GM12878 (cell line): Measurements from ENCODE around the gene YEATS2. TPM values are rescaled to one million over a fixed set of nuclear protein-coding genes. Genes with fewer than 3 reads are reported as not detected.

Experiments
- ATAC-seq: fragments of 200-7000 bp; cut with Tn5 transposase; 3 replicates; pipeline ENCODE4 v1.9.1; 2020; ENCODE audit warnings: mild to moderate bottlenecking, moderate library complexity
- BruUV-seq: library from RNA; stranded (reverse); fragments of 400-500 nt; replicated peaks from 2 replicates; lab custom pipeline; 2021; lab: Mats Ljungman, UMichigan
- CTCF ChIA-PET: fragments of 300-600 bp; sonication (Branson Sonifier 250); formaldehyde crosslinking; extraction: SDS; loops from one replicate; lab custom pipeline; 2021; ENCODE audit warnings: inconsistent platforms; lab: Yijun Ruan, JAX
- POLR2A ChIA-PET: fragments of 350-600 bp; formaldehyde crosslinking; extraction: SDS; loops from one replicate; lab custom pipeline; 2021; ENCODE audit warnings: inconsistent platforms; lab: Charles Lee
- RAD21 ChIA-PET: fragments of 300-600 bp; sonication (Branson Sonifier 250); formaldehyde crosslinking; loops from one replicate; lab custom pipeline; 2023; ENCODE audit warnings: antibody characterized with exemption; ENCODE audit not compliant: unreplicated experiment; lab: Charles Lee
- SMC1A ChIA-PET: fragments of 300-600 bp; sonication (Branson Sonifier 250); formaldehyde crosslinking; loops from one replicate; lab custom pipeline; 2023; ENCODE audit not compliant: unreplicated experiment, uncharacterized antibody; lab: Charles Lee
- DNase-seq: peaks from one replicate; pipeline ENCODE4 v3.0.0-alpha.2; 2011; ENCODE audit warnings: low read depth, low spot score
- FAIRE-seq: peaks from 3 replicates; lab custom pipeline; 2011; peaks lifted over from hg19 to GRCh38; lab: Jason Lieb, UNC
- H2AFZ ChIP-seq: 2 replicates; pipeline ENCODE4 v1.6.0; 2011; ENCODE audit warnings: low read depth, low read length, control low read depth; ENCODE audit not compliant: control insufficient read depth
- H3K27ac ChIP-seq: 2 replicates; pipeline ENCODE4 v1.5.1; 2011; ENCODE audit warnings: control low read depth; ENCODE audit not compliant: control insufficient read depth, insufficient read depth
- H3K27me3 ChIP-seq, 2 experiments: replicated peaks in 1 of 2; 2 replicates each; pipeline versions ENCODE4 v1.6.0 to v1.6.1; 2011; ENCODE audit warnings: low read length in 1 of 2; ENCODE audit not compliant: control insufficient read depth in 2 of 2, insufficient read depth in 2 of 2
- H3K36me3 ChIP-seq, 2 experiments: 2 replicates each; pipeline ENCODE4 v1.5.1; 2011; ENCODE audit warnings: low read length in 1 of 2; ENCODE audit not compliant: control insufficient read depth in 2 of 2, insufficient read depth in 2 of 2
- H3K4me1 ChIP-seq: 2 replicates; pipeline ENCODE4 v1.6.1; 2011; ENCODE audit warnings: mild to moderate bottlenecking, low read length, moderate library complexity, mixed read lengths; ENCODE audit not compliant: control insufficient read depth, insufficient read depth
- H3K4me2 ChIP-seq: 2 replicates; pipeline ENCODE4 v1.6.0; 2011; ENCODE audit warnings: control low read depth; ENCODE audit not compliant: control insufficient read depth, insufficient read depth
- H3K4me3 ChIP-seq: fragments of 200-600 bp; sonication (generic); 2 replicates; pipeline ENCODE4 v1.5.1; 2016
- H3K79me2 ChIP-seq: 2 replicates; pipeline ENCODE4 v1.6.0; 2011; ENCODE audit warnings: low read length; ENCODE audit not compliant: control insufficient read depth, insufficient read depth
- H3K9ac ChIP-seq: 2 replicates; pipeline ENCODE4 v1.8.0; 2011; ENCODE audit warnings: low read length, control low read depth, mixed read lengths; ENCODE audit not compliant: control insufficient read depth, insufficient read depth
- H3K9me3 ChIP-seq: replicated peaks from 3 replicates; pipeline ENCODE4 v1.5.1; 2011; ENCODE audit warnings: mild to moderate bottlenecking, low read length; ENCODE audit not compliant: control insufficient read depth, insufficient read depth
- H4K20me1 ChIP-seq: 2 replicates; pipeline ENCODE4 v1.6.0; 2011; ENCODE audit not compliant: control insufficient read depth, insufficient read depth
- BRCA1 ChIP-seq: IDR thresholded peaks from 2 replicates; pipeline ENCODE4 v1.6.1; 2011; ENCODE audit warnings: low read depth, low read length, improper control_type of control experiment
- CHD4 ChIP-seq: fragments of 200-600 bp; sonication (generic); IDR thresholded peaks from 2 replicates; pipeline ENCODE4 v1.6.1; 2016; ENCODE audit warnings: mild to moderate bottlenecking
- MEF2A ChIP-seq: IDR thresholded peaks from 2 replicates; pipeline ENCODE4 v1.6.1; 2011; ENCODE audit warnings: low read depth, mild to moderate bottlenecking, low read length, moderate library complexity; ENCODE audit not compliant: insufficient read depth
- NBN ChIP-seq: fragments of 450-650 bp; IDR thresholded peaks from 2 replicates; pipeline ENCODE4 v1.6.1; 2016
- NFXL1 ChIP-seq: fragments of 450-650 bp; IDR thresholded peaks from 2 replicates; pipeline ENCODE4 v1.6.1; 2017; ENCODE audit warnings: antibody characterized with exemption, mild to moderate bottlenecking, borderline replicate concordance
- NFYA ChIP-seq: IDR thresholded peaks from 2 replicates; pipeline ENCODE4 v1.6.1; 2011; ENCODE audit warnings: low read depth, mild to moderate bottlenecking, low read length, improper control_type of control experiment, borderline replicate concordance
- RB1 ChIP-seq: fragments of 450-650 bp; formaldehyde crosslinking; IDR thresholded peaks from 2 replicates; pipeline ENCODE4 v1.6.1; 2017; ENCODE audit warnings: mild to moderate bottlenecking, borderline replicate concordance
- RUNX3 ChIP-seq: IDR thresholded peaks from 2 replicates; pipeline ENCODE4 v1.6.1; 2012; ENCODE audit warnings: low read length, inconsistent platforms
- YY1 ChIP-seq: IDR thresholded peaks from 2 replicates; pipeline ENCODE4 v1.6.1; 2011; ENCODE audit warnings: low read depth, mild to moderate bottlenecking, low read length
- ZSCAN29 ChIP-seq: fragments of 450-650 bp; IDR thresholded peaks from 2 replicates; pipeline ENCODE4 v1.6.1; 2017; ENCODE audit warnings: mild to moderate bottlenecking, moderate library complexity
- whole genome bisulfite sequencing: methylation state at CpG from one replicate; pipeline ENCODE4 v1.1.6; 2016; ENCODE audit warnings: low lambda C conversion rate; ENCODE audit not compliant: insufficient replicate concordance, insufficient coverage; ENCODE audit errors: missing lambda C conversion rate; 5-methylcytosine and 5-hydroxymethylcytosine counted together
- in situ Hi-C: fragments of 300-500 bp; cut with MboI; formaldehyde crosslinking; loops from 9 replicates; pipeline ENCODE4 v1.14.3; 2018; ENCODE audit warnings: mixed read lengths
- intact Hi-C: fragments of 100-400 bp; cut with micrococcal nuclease; formaldehyde crosslinking; loops from one replicate; pipeline ENCODE4 v1.14.2; 2022; ENCODE audit not compliant: unreplicated experiment
- polyA plus RNA-seq, 11 experiments: library from polyadenylated mRNA; depleted of rRNA in 4 of 11; unstranded in 6 of 11; stranded (reverse) in 5 of 11; fragments of >200 nt; fragmentation: Nextera tagmentation in 4 of 11; fragmentation: Illumina TruSeq in 1 of 11; extraction: Ambion mirVana in 4 of 11; extraction: Trizol in 1 of 11; gene quantifications; 1 replicate in 1 of 11; 2 replicates in 10 of 11; pipeline versions ENCODE4 v1.2.1 to v1.2.3, GENCODE V29; 2011 to 2016; ENCODE audit warnings: inconsistent platforms in 2 of 11, missing spikeins in 2 of 11, low read depth in 1 of 11
- total RNA-seq, 4 experiments: library from RNA; depleted of rRNA in 3 of 4; stranded (reverse); fragments of >200 nt in 3 of 4; fragmentation: Illumina TruSeq in 1 of 4; extraction: Trizol in 1 of 4; gene quantifications; 2 replicates each; pipeline versions ENCODE4 v1.2.1 to v1.2.3, GENCODE V29; 2013 to 2021

YEATS2 gene
- total and polyA plus RNA-seq, 10 of the 15 experiments (the other 5 are each of a cell fraction or from before 2014, with no cell fraction given), result 1.9 to 65.3 (median 25.8) TPM

GRCh38 chr3:183710231-183710630 lies 12.6 kb downstream of the YEATS2 start:
- RAD21 ChIA-PET, result interaction anchor here (0.5 to 1.5 kb wide), 4 partner anchors 11 to 191 kb away, joined by 3 to 4 read pairs (median 3); no protein-coding TSS in a partner anchor
- no peak overlapping the region for H2AFZ ChIP-seq
- H4K20me1 ChIP-seq, result no peaks in the 10 kb centered on the region; the same call in 1 of the 2 replicates
- CTCF ChIA-PET, result interaction anchor here (0.7 to 0.9 kb wide), 3 partner anchors 13 to 158 kb away, joined by 3 read pairs; partner anchors contain the start of gene YEATS2
- no peak for ATAC-seq
- H3K9me3 ChIP-seq, result no peaks in the 10 kb centered on the region; the same call in 2 of the 3 replicates
- H3K36me3 ChIP-seq, result no peaks in the 10 kb centered on the region
- no peak overlapping the region for H3K4me3 ChIP-seq
- H3K27ac ChIP-seq, result no peak overlapping the region
- no peaks in the 10 kb centered on the region for H3K4me1 ChIP-seq
- DNase-seq, result no peak
- FAIRE-seq, result no peak
- SMC1A ChIA-PET, result interaction anchor here (0.7 to 1.5 kb wide), 3 partner anchors 16 to 73 kb away, joined by 3 to 4 read pairs (median 3); no protein-coding TSS in a partner anchor
- peaks cover 57% of the 10 kb centered on the region for H3K79me2 ChIP-seq
- in situ Hi-C loops, result no loop called here
- H3K27me3 ChIP-seq, result no peaks in the 10 kb centered on the region
- POLR2A ChIA-PET, result no interaction called here
- H3K9ac ChIP-seq, result no peak overlapping the region
- H3K4me2 ChIP-seq, result no peak overlapping the region
- TF ChIP-seq CHD4, result no peak
- no peak for TF ChIP-seq MEF2A
- no peak for TF ChIP-seq RB1
- TF ChIP-seq, all 136 proteins: peak for 0
- BruUV-seq, result no TSS peak
- intact Hi-C loops, result no loop called here

GRCh38 chr3:183711516-183711915 lies 13.9 kb downstream of the YEATS2 start:
- POLR2A ChIA-PET, result no interaction called here
- Histone ChIP-seq H3K9me3 (no peaks in the 10 kb centered on the region; the same call in 2 of the 3 replicates), H2AFZ (no peak overlapping the region), H3K4me3 (no peak overlapping the region), H3K4me2 (no peak overlapping the region), H3K9ac (no peak overlapping the region), H3K27ac (no peak overlapping the region), H3K27me3 (no peaks in the 10 kb centered on the region), H4K20me1 (no peaks in the 10 kb centered on the region; the same call in 1 of the 2 replicates), H3K36me3 (no peaks in the 10 kb centered on the region), H3K4me1 (no peaks in the 10 kb centered on the region), H3K79me2 (peaks cover 45% of the 10 kb centered on the region)
- CTCF ChIA-PET, result no interaction called here
- FAIRE-seq (no peak), DNase-seq (no peak), ATAC-seq (no peak)
- SMC1A ChIA-PET, result no interaction called here
- TF ChIP-seq NBN (no peak), BRCA1 (no peak), ZSCAN29 (no peak), RUNX3 (no peak), NFXL1 (no peak), YY1 (no peak), NFYA (no peak)
- BruUV-seq, result no TSS peak
- intact Hi-C loops, result no loop called here
- in situ Hi-C loops, result no loop called here
- RAD21 ChIA-PET, result interaction anchor here (0.7 kb wide), 1 partner anchor 15 kb away, joined by 3 read pairs; no protein-coding TSS in a partner anchor
- 100% methylated on average over 3 of the region's 3 CpGs for WGBS
